HuH-7 (cell line): Measurements from ENCODE around the gene IKZF3.

Experiments
- DNase-seq: peaks from one replicate; pipeline ENCODE4 v3.0.0; 2011; ENCODE audit warnings: low spot score

Gene IKZF3

GRCh38 chr17:39814497-39814896, 49.6 kb downstream of the IKZF3 start:
- DNase-seq: no peak

- DNase-seq: no peak
Observed at GRCh38 chr17:39813631-39814030, 50.5 kb downstream of the IKZF3 start.

- DNase-seq: no peak
Observed at GRCh38 chr17:39812466-39812865, 51.6 kb downstream of the IKZF3 start.

GRCh38 chr17:39810939-39811728, 53.0 kb downstream of the IKZF3 start:
- no peak for DNase-seq

DNA sequence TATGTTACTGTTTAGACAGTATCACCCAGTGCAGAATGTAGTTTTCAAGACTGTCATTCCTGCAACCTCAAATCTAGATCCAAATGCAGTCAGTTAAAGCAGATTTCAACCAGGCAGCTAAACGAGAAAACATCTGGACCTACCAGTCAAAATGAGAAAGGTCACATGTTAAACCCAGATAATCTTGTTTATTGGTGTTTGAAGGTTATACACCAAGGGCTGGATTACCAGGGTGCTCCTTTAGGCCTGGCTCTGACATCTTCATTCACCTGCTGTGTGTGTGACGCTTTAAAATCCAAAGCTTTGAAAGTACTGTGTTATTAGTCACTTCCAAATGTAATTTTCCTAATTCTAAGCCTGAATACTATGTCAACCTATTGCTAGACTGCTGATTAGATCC, 54.9 kb downstream of the IKZF3 start:
- DNase-seq: no peak

DNA sequence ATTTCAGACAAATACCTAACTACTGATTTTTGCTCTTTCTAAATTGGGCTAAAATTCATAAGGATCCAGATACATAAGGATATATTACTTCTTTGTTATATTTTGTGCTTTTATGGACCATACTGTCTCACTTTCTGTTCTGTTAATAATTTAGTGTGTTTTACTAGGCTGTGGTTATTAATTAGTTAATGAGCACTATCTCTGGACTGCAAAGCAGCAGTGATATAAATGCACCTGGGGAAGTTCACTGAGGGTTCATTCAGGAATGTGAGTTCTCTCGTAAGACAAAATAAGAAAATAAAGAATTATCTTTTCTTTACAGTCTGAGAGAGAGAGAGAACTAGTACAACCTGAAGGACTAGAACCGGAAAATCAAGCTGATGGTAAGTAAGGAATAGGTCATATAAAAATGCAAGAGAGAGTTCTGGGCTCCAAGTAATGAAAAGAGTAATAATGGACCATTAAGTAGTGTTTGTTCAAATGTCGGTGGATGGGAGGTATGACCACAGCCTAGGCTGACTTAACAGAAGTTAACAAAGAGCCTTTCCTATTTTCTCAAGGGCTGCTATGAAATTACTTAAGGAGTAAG, 55.6 kb downstream of the IKZF3 start:
- no peak for DNase-seq

DNA sequence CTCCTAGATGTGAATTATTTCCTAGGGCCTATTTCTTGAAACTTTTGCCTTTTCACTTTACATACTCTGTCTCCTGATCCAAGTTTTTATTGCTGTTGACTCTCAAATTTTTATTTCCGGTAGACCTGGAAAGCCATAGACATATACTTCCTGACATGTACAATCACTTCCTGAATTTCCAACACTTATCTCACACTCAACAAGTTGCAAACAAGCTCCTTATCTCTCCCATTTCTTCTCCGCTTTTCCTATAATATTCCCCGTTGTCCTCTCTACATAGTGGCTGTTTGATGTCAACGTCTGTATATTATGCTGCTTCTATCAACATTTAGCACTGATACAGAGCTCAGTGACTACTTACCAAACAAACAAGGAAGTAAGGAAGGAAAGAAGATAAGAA, 59.3 kb downstream of the IKZF3 start:
- no peak for DNase-seq

DNA sequence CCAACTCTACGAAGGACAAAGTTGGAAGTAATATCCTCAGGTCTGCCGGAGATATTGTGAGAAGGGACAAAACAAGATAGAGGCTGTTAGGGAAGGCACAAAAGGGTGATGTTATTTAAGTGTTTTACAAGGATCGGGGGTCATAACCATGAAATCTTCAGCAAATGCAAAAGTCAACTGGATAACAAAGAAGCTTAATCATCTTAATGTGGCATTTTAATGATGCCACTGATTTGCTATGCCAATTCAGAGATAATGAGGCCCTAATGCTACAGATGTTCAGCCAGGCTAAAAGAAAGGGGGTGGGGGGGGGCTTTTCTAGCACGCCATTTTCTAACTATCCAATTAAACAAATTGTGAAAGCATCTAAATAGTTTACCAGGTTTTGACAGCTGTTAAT, 63.1 kb downstream of the IKZF3 start:
- DNase-seq: no peak

GRCh38 chr17:39800540-39800939, 63.6 kb downstream of the IKZF3 start:
- no peak for DNase-seq

GRCh38 chr17:39799395-39799794, 64.7 kb downstream of the IKZF3 start:
- DNase-seq: no peak

DNA sequence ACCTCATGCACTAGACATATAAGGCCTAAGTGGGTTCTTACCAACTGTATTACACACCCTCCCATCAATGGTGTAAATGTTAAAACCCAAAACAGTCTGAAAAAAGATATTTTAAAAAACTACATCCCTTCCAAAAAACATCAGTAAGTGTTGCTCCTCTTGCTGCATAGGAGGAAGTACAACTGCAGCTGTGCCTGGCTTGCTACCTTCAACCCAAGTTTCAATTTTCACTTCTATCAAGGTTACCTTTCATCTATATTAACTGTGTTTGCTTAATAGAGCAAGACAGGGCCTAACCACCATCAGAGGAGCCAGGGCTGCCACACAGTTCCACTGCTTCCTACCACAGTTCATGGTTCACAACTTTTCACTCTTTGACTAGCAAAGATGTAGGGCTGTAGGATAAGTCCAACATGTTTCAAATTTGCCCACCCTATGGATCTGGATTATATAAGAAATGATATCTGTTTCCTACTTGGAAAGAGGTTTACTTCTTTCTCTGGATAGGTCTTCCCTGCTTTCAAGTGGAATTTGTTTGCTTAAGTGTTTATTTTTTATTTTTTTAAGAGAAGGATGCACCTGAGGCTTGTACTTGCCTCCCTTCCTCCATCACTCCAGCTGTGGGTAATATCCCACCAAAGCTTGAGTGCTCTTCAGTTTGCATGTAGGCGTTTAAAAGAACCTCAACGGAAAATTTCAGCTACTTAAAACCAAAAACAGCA, 69.7 kb downstream of the IKZF3 start:
- no peak for DNase-seq

DNA sequence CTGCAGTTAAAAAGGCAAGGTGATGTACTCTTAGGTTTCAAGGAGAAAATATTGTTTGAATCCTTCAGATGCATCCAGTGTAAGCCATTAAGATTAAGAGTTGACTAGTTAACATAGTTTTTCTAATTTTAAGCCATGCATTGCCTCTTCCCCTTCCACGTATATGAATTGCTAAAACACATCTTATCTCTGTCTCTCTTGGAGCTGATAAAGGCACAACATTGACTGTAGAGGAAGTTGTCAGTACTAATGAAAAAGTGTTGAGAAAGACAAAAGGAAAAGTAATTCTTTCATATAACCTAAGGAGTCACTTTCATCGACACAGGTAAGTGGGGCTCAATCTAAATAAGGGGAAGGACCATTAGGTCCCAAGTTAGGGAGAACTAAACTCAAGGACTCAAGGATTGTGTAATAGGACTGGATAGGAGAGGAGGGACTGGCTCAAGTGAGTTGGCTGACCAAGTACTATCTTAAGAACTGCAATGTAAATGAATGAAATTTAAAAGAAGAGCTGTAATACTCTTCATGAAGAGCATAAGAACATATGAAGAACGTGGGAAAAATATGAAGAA, 70.7 kb downstream of the IKZF3 start:
- no peak for DNase-seq

- DNase-seq: no peak
Observed at GRCh38 chr17:39792526-39793221, 71.4 kb downstream of the IKZF3 start.

- DNase-seq: no peak
Observed at GRCh38 chr17:39791111-39791992, 72.8 kb downstream of the IKZF3 start.

DNA sequence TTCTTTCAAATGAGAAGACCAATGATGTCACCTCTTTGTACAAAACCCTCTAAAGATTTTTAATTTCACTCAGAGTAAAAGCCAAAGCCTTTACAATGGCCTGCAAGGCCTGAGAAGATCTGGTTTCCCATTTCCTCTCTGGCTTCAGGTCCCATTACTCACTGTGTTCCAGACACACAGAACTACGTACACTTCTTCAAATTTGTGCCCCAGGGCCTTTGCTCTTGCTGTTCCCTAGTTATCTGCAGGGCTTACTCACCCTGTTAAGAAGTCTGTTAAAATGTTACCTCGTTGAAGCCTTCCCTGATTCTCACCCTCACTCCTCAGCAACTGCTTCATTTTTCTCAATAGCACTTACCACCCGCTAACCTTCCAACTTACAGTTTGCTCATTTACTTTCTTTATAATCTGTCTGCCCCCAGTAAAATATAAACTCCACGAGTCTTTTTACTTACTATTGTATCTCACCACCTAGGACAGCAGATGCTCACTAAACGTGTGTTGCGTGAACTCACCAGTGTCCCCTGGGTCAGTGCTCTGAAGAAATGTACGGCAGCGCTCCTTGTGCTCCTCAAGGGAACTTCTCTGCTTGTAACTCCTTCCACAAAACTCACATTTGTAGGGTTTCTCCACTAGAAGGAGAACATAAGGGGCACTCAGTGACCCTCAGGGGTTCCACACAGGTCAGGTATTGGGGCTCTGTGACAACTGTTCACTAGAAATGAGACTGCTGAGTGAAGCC, 76.2 kb downstream of the IKZF3 start:
- no peak for DNase-seq

- DNase-seq: no peak
Observed at GRCh38 chr17:39787041-39787440, 77.1 kb downstream of the IKZF3 start.

DNA sequence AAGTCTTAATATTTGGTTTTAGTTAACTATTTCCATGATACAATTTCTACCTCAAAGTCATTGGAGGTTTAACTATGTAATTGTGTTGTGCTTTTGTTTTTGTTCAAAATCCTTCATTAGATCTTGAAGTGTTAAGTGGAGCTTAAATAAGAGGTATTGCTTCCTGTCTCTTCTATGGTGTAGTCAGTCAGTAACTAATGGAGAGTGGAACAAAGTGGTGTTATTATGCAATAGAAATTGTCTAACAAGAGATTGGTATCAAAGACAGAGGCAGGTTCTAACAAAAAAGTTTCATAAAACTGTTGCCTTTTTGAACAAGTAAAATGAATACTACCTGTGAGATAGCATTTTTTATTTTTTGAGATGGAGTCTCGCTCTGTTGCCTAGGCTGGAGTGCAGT, 81.1 kb downstream of the IKZF3 start:
- DNase-seq: no peak

DNA sequence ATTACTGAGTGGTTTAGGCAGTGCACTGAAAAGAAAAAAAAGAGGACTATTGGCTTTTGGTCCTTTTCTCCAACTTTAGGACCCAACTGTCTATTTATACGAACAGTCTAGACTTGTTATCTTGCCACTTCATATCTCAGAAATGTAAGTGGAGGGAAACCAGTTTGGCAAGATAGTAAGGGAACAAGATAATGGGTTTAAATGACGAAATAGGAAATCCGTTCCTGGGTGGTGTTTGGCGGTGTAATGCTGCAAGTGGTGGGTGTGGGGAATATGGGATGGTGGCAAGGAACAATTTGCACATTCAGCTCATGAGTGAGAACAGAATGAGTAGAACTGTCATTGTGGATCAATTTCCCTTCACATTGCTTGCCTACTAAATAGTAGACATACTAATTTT, 81.6 kb downstream of the IKZF3 start:
- DNase-seq: no peak

GRCh38 chr17:39781861-39782213, 82.3 kb downstream of the IKZF3 start:
- no peak for DNase-seq

DNA sequence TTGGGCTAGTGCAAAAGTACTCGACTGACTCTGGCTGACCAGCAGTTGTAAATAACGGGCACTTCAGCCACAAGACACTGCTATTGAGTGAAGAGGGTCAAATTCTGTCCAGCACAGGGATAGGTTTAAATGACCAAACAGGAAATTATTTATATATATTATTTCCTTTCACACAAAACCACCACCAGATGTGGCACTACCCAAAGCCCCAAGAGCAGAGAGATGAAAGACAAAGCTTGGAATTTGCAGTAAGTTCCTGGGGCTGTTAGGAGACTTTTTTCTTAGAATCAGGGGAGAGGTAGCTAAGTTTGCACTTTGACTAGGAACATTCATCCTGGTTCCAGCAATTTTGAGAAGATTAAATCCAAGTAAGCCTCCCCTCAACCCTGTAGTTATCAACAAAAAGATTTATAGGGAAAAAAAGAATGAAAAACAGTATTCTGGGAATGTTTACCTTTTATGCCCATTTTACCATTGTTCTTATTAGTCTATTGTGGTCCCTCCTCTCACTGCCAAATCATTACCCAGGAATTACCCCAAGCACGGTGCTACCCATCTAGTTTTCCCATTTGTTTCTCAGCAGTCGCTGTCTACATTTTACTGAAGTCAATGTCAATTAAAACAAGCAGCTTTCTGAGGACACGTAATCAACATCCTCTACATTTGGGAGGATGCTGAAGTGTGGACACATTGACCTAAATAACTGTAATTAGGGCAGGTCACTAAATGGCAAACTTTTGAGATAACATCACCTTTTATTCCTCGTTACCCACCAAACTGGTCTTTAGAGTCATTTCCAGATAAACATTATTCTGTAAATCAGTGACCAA, 82.9 kb downstream of the IKZF3 start:
- no peak for DNase-seq
